ENCODE data around the gene TEX261.
"Not testable (repeated sequence)": the region's sequence is repeated elsewhere in the genome, so short reads cannot be mapped to it uniquely, and the experiment has no call there.

The TEX261 gene

DNA sequence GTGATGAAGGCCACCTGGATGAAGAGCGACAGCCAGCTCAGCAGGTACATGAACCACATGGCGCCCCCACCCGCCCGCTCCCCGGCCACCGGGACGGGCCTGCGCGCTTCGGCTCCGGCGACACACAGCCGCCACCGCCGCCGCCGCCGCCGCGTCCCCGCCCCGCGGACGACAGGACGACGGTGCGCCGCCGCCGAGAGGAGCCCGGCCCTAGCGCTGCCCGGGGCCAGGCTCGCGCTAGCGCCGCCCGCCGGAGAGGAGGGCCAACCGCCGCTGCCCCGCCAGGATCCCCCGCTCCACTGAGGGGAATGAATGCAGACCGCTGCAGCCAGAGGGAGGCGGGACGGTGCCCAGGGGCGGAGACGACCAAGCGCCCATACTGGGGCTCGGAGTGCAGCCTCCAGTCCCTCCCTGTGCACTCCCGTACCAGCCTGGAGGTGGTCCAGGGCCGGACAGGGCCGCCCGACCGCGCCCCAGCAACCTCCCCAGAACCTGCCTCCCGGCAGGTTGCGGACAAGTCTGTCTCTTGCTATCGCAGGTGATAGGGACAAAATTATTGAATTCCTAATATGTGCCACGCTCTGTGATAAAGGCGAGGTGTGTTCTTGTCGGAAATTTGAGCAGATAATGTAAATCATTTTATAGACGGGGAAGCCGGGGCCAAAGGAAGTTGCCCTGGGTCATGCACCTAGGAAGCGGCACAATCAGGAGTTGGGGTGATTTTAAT is at the start of gene TEX261:
Gene TEX261, minus strand, starts transcription at position 175 of the 727 bp plus-strand sequence. Its CDS starts 116 bp downstream, at position 59.
- FAIRE-seq = no peak

- no peak for FAIRE-seq
Measured at GRCh38 chr2:71043531-71044407, 49.1 kb upstream of the TEX261 start.

DNA sequence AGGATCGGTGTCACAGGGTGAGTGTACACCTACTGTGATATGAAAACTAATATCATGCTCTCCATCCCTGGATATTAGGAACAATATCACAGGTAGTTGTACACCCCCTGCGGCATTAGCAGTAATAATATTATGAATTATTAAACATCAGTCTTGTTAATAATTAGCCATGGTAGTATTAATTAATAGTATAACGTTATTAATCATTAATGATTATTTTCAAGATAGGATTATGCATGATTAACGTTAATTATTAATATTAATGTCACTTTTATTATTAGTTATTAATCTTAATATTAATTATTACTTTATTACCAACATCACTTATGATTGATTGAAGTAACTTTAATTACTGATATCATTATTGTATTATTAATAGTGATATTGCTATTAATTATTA is 47.6 kb upstream of the TEX261 start:
- FAIRE-seq = no peak

- not testable (repeated sequence) for FAIRE-seq
Measured at GRCh38 chr2:71036296-71036695, 41.6 kb upstream of the TEX261 start.

DNA sequence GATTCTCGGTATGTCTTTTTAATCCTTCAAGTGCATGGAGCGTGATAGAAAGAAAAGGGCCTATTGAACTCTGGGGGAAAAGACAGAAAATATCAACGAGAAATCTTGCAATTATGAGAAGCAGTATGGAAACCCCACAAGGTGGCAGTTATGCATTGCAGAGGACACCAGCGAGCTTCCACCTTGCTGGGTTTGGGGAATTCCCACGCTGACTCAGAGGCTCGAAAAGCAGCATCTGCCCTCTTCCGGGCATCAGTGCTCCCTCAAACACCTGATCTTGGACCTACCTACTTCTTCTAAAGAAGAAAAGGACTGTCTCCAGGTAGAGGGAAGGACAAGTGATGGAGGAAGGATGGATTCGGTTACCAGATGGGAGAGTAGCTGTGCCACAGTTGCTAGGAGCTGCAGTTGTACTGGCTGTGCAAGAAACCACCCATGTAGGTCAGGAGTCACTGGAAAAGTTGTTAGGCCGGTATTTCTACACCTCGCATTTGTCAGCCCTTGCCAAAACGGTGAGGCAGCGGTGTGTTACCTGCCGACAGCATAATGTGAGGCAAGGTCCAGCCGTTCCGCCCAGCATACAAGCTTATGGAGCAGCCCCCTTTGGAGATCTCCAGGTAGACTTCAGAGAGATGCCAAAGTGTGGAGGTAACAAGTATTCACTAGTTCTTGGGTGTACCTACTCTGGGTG is 29.0 kb upstream of the TEX261 start:
- FAIRE-seq = not testable (repeated sequence)

GRCh38 chr2:71021394-71021793 is 26.7 kb upstream of the TEX261 start:
- FAIRE-seq = not testable (repeated sequence)

DNA sequence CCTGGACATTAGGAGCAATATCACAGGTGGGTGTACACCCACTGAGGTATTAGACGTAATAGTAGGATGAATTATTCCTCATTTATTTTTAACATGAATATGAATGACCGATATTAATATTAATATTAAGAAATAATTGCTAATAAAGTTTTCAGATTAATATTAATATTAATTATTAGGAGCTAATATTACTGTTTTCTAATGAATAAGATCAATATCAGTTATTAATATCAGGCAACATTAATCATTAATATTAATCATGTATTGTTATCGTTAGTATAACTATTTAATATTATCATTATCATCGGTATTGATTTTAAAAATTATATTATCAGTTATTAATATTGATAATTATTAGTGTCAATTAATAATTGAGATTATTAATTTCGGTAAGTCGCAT is 25.3 kb upstream of the TEX261 start:
- FAIRE-seq = not testable (repeated sequence)

- no peak for FAIRE-seq
Measured at GRCh38 chr2:71018625-71019024, 24.0 kb upstream of the TEX261 start.

- FAIRE-seq = not testable (repeated sequence)
Measured at GRCh38 chr2:71011786-71012185, 17.1 kb upstream of the TEX261 start.

GRCh38 chr2:71008342-71008741 is 13.7 kb upstream of the TEX261 start:
- no peak for FAIRE-seq

- FAIRE-seq = no peak
Measured at GRCh38 chr2:71006955-71007799, 12.5 kb upstream of the TEX261 start.

DNA sequence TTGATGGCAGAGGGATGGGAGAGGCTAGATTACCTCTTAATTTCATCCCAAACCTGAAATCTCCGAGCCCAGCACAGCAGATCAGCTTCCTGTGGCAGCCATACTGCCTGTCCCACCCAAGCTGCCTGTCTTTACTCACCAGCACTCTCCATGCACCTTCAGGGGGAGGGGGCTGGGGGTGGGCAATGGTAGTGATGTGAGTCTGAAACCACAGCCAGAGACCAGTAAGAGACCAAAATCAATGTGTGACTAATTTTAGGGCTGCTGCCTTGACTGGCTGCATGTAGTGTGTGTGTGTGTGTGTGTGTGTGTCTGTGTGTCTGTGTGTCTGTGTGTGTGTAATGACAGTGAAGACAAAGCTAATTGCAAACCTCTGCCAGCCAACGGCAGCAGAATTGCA is 11.7 kb upstream of the TEX261 start:
- FAIRE-seq = no peak

GRCh38 chr2:71005271-71006202 is 10.9 kb upstream of the TEX261 start:
- no peak for FAIRE-seq

GRCh38 chr2:71004857-71005256 is 10.2 kb upstream of the TEX261 start:
- FAIRE-seq = no peak

DNA sequence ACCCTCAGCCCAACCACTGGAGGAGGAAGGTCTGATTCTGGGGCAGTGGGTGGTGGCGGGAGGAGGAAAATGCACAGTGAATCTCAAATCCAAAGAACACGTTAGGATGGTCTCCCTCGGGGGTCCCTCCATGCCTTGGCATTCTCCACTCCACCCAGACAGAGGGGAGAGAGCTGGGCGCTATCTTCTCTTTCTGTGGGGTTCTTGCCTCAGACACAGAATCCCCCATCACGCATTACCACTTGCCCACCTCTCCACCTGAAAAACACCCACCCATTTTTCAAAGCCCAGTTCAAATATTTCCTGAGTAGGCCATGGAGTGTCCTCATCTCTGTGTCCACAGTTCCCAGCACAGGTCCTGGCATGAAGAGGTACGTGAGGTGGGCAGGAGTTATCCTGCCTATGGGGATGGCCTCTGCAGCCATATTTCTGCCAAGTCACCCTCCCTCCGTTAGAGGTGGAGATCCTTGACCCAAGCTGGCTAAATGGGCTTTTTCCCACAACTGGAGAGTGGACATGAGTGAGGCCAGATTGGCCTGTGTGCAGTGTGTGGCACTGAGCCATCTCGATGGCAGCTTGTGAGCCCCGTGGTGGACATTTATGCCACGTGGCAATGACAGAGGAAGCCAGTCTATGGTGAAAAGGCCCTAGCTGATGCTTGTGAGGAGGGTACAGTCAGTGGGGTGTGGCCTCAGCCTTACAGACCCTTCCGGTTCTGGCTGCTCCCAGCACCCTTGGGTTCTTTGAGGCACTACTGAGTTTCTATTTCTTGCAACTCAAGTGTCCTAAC is 9.5 kb upstream of the TEX261 start:
- no peak for FAIRE-seq

- no peak for FAIRE-seq
Measured at GRCh38 chr2:71003396-71003795, 8.7 kb upstream of the TEX261 start.

DNA sequence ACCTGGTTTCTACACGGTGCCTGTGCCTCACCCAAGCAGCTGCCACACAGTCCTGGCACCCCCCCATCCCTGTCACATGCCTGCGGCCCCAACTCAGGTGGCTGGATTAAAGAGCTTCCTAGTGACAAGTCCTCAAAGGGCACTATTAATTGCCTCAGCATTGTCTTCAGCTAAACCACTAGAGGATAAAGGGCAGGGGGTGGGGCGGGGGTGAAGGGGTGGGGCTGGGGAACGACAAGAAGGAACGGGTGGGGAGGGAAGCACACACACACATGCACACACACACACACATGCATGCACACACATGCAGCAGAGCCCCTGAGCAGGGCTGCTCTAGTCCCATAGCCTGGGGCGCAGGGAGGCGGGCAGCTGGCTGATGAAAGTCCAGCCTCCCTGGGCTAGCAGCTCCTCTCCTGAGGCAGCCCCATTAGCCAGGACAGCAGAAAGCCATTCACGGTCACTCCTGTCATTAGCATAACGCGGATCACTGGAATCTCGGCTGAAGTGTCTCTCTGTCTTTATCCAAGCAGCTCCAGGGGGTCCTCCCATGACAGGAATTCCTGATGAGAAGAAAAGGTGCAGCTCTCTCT is 7.4 kb upstream of the TEX261 start:
- no peak for FAIRE-seq

- FAIRE-seq = no peak
Measured at GRCh38 chr2:71001592-71001927, 6.9 kb upstream of the TEX261 start.

- FAIRE-seq = no peak
Measured at GRCh38 chr2:71000780-71001591, 6.3 kb upstream of the TEX261 start.
